HG03066 (cell line): ENCODE measurements around the gene UBR4.

ENCODE experiments used
- ATAC-seq: cut with Tn5 transposase; IDR thresholded peaks from one replicate; pipeline ENCODE4 v1.9.1; 2021; ENCODE audit warnings: low read depth; ENCODE audit not compliant: unreplicated experiment

UBR4 gene

DNA sequence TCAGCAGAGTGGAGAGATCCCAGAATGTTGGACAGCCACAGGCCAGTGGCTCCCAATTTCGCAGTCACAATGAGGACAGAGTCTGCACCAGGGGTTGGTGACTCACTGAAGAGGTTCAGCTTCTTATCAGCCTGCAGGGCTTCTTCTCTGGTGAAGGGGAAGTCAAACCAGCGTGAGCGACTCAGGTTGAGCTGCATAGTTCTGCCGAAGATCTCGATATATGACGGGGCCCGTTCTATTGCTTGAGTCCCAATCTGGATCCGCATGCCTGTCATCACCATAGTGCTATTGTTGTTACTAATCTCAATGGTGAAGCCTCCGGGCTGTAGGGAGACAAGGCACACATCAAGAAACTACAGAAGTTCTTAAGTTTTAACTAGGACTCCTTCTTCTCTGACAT, 58.5 kb downstream of the UBR4 start:
- no peak for ATAC-seq

DNA sequence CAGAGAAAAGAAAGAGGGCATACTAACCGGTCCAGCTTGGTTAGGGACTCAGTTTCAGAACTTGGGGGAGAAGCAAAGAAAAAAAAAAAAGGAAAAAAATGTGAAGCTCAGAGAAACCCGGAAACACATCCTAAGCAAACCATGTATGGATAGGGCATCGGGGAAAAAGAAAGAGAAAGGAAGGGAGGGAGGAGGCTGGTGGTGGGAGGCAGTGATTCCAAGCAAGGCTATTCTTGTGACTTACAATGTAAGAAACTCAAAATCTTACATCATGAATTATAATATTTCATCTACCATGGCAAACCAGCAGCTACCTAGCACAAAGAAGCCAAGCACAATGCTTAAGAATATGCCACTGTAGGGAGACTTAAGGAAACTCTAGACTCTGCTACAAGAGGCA, 60.3 kb downstream of the UBR4 start:
- no peak for ATAC-seq

DNA sequence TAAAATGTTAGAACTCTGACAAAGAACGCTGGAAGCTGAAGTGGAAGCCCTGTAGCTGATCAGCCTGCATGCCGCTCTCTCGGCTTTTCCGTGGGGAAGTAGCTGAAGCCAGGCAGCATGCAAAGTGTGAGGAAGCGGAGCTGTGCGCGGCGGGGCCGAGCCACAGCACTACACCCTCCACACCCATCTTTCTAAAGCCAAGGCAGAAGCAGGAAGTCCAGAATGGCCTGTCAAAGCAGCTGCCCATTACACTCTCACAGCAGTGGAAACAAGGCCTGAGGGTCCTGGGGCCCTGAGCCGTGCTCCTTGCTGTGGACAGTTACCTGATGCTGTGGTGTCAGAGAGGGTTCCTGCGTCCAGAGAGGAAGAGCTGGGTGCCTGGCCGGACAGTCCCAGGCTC, 69.6 kb downstream of the UBR4 start:
- no peak for ATAC-seq

DNA sequence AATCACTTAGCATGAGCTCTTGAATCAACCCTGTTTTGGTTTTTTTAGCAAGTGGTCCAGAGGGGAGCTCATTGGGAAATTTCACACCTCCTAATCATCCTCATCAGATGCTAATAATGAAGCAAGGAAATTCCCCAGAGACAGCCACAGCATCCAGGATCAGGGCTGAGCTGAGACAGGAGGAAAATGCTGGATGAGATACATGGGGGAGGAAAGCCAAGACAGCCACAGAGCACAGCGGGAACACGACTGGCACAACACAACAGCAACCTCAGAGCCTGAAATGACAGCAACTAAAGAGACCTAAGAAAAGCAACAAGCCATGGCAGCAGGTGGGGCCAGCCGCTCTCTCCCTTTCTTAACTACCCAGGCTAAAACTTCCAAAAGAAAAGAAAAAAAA, 70.4 kb downstream of the UBR4 start:
- ATAC-seq: no peak

DNA sequence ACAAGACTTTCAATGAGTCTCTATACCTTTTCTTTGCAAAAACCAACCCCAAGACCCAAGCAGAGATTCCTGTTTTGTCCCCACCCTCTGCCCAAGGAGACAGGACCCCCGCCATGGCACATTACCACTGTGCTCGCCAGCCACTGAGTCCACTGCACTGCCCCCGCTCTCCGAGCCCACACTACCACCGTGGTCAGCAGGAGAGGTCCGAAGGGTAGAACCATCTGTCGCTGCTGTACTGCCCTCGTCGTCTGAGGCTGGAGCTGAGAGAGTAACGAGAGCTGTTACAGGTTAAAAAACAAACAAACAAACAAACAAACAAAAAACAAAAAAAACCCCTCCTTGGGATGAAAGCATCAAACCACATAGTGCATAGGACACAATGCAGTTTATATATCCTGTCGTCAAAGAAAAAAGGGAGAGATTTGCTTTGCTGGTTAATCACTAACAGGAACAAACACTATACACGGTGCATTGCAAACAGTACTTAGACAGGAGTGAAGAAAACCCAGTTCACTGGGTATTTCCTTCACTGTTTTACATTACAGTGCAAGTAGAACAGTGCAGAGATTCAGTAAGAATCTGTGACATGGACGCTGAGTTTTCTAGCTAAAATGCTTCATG, 71.0 kb downstream of the UBR4 start:
- no peak for ATAC-seq

DNA sequence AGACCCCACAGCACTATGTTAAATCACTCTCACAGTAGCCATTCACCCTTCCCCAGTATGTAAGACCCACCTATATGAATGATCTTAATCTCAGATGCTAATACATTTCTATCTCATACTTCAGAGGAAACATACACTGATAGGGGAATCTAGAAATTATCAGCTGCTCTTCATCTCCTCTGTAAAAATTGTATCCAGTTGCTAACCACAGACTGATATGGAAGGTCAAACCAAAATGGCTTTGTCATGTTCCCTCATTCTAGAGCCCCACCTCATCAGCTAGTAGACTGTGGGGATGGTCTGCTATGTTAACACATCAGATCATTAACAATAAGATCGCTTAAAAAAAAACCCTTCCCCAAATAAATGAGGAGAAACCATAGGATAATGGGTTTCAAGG, 71.7 kb downstream of the UBR4 start:
- no peak for ATAC-seq

DNA sequence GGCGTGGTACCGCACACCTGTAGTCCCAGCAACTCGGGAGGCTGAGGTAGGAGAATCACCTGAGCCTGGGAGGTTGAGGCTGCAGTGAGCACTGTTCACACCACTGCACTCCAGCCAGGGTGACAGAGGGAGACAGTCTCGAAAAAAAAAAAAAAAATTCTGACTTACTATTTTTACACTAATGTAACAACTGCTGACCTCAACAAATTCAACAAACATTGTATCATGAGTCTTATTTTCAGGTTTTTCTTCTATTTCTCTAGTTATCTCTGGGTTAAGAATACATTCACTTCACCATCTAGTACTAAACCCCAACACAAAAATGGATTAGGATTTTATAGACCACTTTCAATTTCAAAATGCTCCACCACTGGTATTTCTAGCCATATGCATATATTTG, 72.9 kb downstream of the UBR4 start:
- ATAC-seq: no peak

DNA sequence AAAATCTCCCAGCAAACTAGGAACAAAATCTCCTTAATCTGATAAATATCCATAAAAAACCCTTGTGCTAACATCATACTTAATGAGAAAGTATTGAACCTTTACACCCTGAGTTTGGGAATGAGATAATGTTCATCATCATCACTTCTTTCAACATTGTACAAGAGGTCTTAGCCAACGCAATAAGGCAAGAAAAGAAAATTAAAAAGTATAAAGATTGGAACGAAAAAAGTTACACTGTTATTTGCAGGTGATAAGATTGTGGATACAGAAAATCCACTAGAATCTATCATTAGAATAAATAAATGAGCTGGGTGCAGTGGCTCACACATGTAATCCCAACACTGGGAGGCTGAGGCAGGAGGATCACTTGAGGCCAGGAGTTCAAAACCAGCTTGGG, 76.7 kb downstream of the UBR4 start:
- no peak for ATAC-seq

DNA sequence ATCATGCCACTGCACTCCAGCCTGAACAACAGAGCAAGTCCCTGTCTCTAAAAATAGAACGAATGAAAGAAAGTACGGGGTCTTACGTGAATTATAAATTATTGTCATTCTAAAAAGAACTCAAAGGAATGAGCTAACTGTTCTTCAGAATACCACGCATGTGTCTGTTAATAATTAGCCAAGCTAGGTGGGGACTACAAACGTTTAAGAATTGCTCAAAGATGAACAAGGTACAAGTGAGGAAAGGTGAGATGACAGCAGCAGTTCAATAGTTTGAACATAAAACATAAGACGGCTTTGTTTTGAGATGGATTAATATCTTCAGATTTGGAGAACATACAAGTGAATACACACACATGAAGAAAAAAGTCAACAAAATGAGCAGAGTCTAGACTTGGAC, 79.6 kb downstream of the UBR4 start:
- ATAC-seq: no peak

DNA sequence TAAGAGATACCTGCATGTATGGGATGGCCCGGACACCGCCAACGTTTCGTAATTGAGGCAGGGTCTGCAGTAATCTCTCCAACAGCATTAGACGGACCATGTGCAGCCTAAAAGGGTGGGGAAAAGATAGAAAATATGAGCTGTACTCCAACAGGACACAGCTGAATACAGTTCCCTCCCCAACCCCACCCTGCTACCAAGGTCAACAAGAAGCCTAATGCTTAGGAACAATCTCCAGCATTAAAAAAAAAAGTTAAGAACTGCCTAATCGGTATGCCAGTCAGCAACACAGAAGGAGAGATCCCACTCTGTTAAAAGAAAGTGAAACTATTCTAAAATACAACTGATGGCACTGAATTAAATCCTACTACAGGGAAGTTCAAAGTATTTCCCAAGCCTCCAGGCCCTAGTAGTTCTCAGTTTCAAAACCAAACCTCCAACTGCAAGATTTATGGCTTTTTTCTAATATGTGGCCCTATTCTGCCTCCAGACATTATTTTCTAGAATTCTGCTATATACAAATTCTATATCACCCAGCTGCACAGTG, 81.0 kb downstream of the UBR4 start:
- no peak for ATAC-seq

DNA sequence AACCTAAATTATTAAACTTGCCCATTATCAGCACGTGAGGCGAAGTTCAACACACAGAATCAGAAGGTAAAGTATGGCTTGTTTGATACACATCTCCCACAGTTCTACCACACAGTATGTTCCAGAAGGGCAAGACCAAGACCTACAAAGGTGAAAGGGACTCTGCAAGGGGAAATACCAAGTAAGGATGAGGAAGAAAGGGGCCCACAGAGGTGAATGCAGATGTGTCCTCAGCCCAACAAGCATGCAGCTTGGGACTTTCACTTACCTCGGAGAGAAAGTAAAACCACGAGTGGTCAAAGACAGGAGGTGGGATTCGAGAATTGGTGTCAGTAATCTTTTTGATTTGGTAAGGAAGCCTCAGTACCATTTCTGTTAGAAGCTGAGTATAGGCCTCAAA, 85.8 kb downstream of the UBR4 start:
- no peak for ATAC-seq

DNA sequence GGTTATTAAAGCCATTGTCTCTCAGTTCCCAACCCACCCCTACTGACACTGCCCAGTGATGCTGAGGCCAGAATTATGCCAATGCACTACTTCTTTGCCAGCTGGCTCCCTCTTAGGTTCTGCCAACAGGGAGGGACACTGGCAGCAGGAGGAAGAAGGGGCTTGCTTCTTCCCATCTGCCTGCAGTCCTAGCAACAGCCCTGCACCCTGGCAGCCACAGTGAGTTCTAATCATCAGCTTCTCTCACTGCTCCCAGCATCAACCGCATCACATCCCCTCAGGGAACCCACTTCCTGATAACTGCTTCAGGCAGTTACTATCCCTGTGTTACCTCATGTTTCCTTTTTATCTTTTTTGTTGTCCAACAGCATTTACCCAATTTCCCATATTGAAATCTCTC, 86.2 kb downstream of the UBR4 start:
- ATAC-seq: no peak

DNA sequence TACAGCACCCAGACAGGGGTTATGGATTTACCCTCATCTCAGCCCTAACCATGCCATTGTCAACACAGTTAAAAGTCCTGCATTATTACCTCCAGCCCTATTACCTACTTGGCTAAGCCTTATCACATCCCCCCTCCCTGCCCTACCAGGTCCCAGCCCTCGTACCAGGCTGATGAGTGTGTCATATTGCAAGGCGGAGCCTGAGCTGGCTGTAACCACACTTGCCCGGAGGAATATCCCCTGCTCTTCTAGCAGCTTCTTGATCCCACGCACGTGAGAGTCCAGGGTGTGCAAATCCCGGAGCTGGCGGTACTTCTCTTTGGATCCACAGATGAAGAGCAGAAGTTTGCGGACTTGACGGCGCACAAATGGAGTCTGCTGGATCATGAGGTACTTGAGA, 87.4 kb downstream of the UBR4 start:
- ATAC-seq: no peak

DNA sequence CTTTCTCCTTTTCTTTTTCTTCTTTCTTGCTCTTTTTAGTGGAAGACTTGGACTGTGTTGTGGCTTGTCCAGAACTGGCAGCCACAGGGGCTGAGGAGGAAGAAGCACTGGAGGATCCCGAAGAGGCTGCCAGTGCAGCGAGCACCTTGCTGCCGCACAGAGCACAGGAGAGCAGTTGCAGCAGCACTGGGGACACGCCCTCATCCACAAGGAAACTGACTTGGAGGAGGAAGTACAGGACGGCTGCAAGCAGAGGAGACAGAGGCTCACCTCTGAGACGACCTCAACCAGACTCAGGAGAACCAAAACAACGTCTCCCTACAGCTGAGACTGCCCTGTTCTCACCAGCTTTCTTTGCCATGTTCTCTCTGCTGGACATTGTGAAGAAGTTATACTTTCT, 88.9 kb downstream of the UBR4 start:
- no peak for ATAC-seq

DNA sequence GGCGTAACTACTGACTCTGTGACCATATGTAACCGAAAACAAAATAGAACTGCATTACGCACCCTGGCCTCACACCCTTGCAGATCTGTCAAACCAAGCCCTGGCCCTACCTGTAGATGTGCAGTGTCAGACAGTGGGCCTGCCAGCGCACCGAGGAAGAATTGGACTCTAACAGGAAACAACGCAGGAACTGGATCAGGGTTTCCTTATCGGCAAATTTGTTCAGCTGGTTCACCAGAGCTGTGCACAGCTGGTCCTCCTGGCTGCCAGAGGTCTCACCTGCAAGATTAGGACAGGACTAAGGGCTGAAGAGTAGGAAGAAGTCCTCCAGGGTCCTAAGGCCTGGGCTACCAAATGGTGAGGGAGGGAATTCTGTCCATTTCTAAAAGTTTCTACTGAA, 90.0 kb downstream of the UBR4 start:
- no peak for ATAC-seq

DNA sequence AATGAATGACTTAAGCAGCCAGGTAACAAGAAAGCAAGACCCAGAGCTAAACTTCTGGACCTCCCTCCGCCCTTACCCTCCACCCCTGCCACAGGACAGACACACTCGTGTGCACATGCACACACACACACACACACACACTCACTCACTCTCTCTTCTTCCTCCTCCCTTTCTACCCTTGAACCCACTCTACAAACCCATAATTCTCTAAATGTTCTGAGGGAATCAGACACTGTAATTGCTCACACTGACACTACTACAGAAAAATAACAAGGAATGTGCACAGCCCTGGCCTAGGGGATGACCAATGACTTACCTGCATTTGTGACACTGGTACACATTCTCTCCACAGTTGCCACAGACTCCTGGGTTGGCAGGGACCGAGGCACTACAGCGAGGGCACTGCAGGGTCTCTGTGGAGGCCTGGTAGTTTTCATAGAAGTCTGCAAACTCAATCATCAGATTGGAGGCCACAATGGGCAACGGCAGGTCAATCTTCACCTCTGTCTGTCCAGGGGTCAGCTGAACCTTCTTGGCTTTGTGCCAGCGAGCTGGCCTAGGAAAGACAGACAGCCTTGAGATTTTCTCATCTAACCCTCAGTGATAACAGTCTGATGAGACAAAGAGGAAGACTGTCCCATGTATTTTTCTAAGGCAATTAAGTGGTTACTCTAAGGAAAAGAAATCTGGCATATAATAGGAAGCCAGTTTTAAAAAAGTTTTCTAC, 94.8 kb downstream of the UBR4 start:
- no peak for ATAC-seq

DNA sequence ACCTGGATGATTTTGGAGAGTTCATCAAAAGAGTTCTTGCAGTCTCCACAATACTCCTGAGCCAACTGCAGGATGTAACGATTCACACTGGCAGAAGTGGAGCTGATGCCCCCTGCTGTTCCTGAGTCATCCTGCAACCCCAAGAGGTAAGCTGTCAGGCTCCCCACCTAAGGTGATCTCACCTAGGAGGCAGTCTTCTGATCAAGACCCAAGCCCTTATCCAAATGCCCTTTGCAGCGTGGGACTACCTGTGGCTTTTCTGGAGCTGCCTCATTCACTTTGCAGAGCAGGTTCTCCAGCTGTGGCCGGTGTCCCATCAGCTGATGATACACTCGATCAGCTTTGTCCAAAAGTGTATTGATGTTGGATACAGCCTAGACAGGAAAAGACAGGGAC, 96.4 kb downstream of the UBR4 start:
- no peak for ATAC-seq

DNA sequence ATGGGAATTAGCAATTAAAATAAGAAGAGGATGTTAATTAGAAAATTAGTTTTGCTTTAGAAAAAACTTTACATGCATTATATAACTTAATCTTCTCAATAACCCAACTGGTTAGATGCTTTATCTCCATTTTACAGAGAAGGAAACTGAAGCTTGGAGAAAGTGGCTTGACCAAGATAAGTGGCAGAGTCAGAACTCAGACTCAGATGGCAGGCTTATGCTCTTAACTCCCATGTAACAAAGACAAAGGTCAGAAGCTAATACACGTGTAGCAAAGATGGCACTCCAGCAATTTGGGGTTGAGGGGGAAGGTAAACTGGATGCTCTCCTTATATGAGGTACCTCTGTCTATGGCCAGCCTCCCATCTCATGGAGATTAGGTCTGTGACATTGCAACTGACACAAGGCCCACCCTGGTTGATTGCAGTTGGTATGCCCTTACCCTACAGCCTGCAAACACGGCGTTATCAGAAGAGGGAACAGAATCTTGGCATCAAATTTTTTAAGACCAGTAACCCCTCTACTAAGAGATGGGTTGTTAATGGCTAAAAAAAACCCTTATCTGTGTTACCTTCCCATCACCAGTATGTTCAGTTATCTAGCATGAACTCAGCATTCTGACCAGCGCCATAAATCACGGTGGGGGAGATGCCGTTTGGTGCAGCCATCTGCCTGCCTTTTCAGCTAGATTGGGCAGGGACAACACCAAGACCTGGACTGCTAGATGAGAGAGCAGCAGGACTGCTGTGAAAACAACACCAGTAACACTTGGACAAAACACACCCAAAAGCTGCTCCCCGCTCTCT, 97.0 kb downstream of the UBR4 start:
- no peak for ATAC-seq

DNA sequence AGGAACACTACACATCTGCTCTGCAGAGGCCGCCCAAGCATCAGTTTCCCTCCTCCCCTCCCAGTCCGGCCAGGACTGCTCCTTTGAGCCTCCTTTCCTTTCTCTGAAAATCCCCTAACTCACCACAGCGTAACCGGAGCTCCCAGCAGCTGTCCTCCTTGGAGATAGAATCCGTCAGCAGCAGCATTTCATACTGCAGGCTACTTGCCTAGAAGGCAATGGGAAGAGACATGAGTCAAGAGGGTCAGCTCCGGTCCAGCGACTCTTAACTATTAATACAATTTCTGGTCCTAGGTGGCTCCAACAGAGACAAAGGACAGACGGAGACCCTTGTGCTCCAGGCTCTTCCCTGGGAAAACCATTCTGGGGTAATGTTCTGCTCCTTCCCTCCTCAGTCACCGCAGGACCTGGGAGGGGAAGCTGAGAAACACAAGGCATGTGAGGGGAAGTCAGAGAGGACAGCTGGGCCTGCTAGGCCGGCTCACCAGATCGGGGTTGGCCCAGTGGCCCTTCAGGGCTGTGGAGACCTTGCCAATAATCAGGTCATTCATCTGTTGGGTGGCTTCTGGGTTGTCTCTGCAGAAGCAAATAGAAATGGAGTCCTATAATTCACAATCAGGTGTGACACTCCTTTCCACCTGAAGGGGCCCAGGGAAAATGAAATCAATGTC, 99.7 kb downstream of the UBR4 start:
- ATAC-seq: no peak

DNA sequence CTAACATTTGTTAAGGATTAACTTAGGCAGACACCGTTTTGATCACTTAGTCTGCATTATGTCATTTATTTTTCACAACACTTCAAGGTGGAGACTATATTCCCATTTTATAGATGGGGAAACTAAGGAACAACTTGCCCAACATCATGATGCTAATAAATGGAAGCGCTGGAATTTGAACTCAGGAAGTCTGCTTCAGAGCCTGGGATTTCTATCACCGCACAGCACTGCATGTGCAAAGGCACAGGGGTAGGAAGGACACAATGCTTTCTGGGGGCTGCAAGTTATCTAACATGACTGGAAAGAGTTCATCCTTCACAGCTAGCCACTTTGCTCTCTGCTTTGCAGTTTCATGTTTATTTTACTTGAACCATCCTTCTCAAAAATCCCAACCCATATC, 100.5 kb downstream of the UBR4 start:
- no peak for ATAC-seq

DNA sequence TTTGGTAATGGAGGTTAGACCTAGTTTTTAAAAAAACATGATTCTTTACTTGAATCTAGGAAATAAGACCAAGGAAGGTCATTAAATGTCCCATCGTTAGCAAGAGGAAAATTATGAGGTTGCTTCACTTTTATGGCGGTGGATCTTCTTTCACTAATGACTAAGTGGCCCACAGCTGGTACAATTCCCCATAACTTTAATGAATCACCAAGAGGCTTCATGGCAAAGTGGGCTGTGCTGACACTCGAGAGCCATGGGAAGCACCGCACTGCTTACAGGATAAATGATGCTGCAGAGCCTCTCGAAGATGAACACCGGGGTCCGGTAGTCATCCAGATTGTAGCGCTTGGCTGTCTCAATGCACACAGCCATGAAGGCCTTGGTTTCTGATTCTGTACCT, 108.8 kb downstream of the UBR4 start:
- no peak for ATAC-seq
